Endothelial cell (in vitro differentiated cells): ENCODE measurements around the gene ZYX. TPM values are rescaled to one million over a fixed set of nuclear protein-coding genes. Genes with fewer than 3 reads are reported as not detected.
A peak's percentile ranks its signal among the peaks of the same experiment; 100 is the strongest.
"Not testable (repeated sequence)": the region's sequence is repeated elsewhere in the genome, so short reads cannot be mapped to it uniquely, and the experiment has no call there.

Source experiments
- DNase-seq: peaks from one replicate; pipeline ENCODE4 v3.0.0; 2021; ENCODE audit warnings: low spot score
- H3K27ac Mint-ChIP-seq: one replicate; pipeline ENCODE4 v1.8.0; 2021; ENCODE audit warnings: mixed read lengths, inconsistent platforms; ENCODE audit not compliant: unreplicated experiment
- H3K27me3 Mint-ChIP-seq: one replicate; pipeline ENCODE4 v1.8.0; 2021; ENCODE audit warnings: mild to moderate bottlenecking, moderate library complexity, mixed read lengths, inconsistent platforms; ENCODE audit not compliant: unreplicated experiment
- H3K36me3 Mint-ChIP-seq: one replicate; pipeline ENCODE4 v1.8.0; 2021; ENCODE audit warnings: mild to moderate bottlenecking, low read depth, mixed read lengths, inconsistent platforms; ENCODE audit not compliant: unreplicated experiment
- H3K4me1 Mint-ChIP-seq: one replicate; pipeline ENCODE4 v1.8.0; 2021; ENCODE audit warnings: mild to moderate bottlenecking, mixed read lengths, inconsistent platforms; ENCODE audit not compliant: unreplicated experiment
- H3K4me3 Mint-ChIP-seq: one replicate; pipeline ENCODE4 v1.8.0; 2021; ENCODE audit warnings: mild to moderate bottlenecking, mixed read lengths, inconsistent platforms; ENCODE audit not compliant: unreplicated experiment
- H3K9me3 Mint-ChIP-seq: one replicate; pipeline ENCODE4 v1.8.0; 2021; ENCODE audit warnings: mixed read lengths, inconsistent platforms; ENCODE audit not compliant: unreplicated experiment
- CTCF ChIP-seq: fragments of 200-600 bp; sonication (generic); IDR thresholded peaks from one replicate; pipeline ENCODE4 v1.5.0; 2021; ENCODE audit warnings: antibody characterized with exemption; ENCODE audit not compliant: unreplicated experiment
- total RNA-seq: library from RNA; stranded (reverse); fragmentation: NEBNext Ultra II Directional; extraction: Animal tissue kit (Norgen Biotek cat#: 25700); gene quantifications from one replicate; pipeline ENCODE4 v1.2.1, GENCODE V29; 2021; ENCODE audit not compliant: unreplicated experiment

ZYX gene
- total RNA-seq, 1 donor from 2014 or later, result 237 TPM

- no peaks in the 10 kb centered on the region for H3K9me3 Mint-ChIP-seq
- peak overlapping the region; percentile 51 for H3K4me3 Mint-ChIP-seq
- DNase-seq, result no peak
- H3K36me3 Mint-ChIP-seq, result peaks cover 8% of the 10 kb centered on the region
- peaks cover 13% of the 10 kb centered on the region for H3K27me3 Mint-ChIP-seq
- no peak overlapping the region for H3K27ac Mint-ChIP-seq
- no peak for TF ChIP-seq CTCF
- peaks cover 8% of the 10 kb centered on the region for H3K4me1 Mint-ChIP-seq
Observed at GRCh38 chr7:143397710-143398530, 16.8 kb downstream of the ZYX start.

- H3K4me1 Mint-ChIP-seq, result peaks cover 8% of the 10 kb centered on the region
- no peak for TF ChIP-seq CTCF
- H3K4me3 Mint-ChIP-seq, result no peak overlapping the region
- no peaks in the 10 kb centered on the region for H3K9me3 Mint-ChIP-seq
- no peak for DNase-seq
- H3K27me3 Mint-ChIP-seq, result peaks cover 12% of the 10 kb centered on the region
- peaks cover 8% of the 10 kb centered on the region for H3K36me3 Mint-ChIP-seq
- no peak overlapping the region for H3K27ac Mint-ChIP-seq
Observed at GRCh38 chr7:143398616-143399015, 17.5 kb downstream of the ZYX start.

GRCh38 chr7:143399151-143399550, 18.0 kb downstream of the ZYX start:
- TF ChIP-seq CTCF, result no peak
- no peak for DNase-seq
- H3K4me1 Mint-ChIP-seq, result peaks cover 8% of the 10 kb centered on the region
- no peak overlapping the region for H3K4me3 Mint-ChIP-seq
- H3K27me3 Mint-ChIP-seq, result peaks cover 8% of the 10 kb centered on the region
- no peak overlapping the region for H3K27ac Mint-ChIP-seq
- H3K9me3 Mint-ChIP-seq, result no peaks in the 10 kb centered on the region
- H3K36me3 Mint-ChIP-seq, result peaks cover 8% of the 10 kb centered on the region

- peaks cover 6% of the 10 kb centered on the region for H3K27me3 Mint-ChIP-seq
- H3K4me3 Mint-ChIP-seq, result no peak overlapping the region
- H3K4me1 Mint-ChIP-seq, result peaks cover 8% of the 10 kb centered on the region
- no peak overlapping the region for H3K27ac Mint-ChIP-seq
- no peak for TF ChIP-seq CTCF
- no peaks in the 10 kb centered on the region for H3K9me3 Mint-ChIP-seq
- DNase-seq, result no peak
- peaks cover 8% of the 10 kb centered on the region for H3K36me3 Mint-ChIP-seq
Observed at GRCh38 chr7:143399642-143400041, 18.5 kb downstream of the ZYX start.

- Mint-ChIP-seq H3K4me3 (no peak overlapping the region), H3K36me3 (peaks cover 8% of the 10 kb centered on the region), H3K27me3 (peaks cover 5% of the 10 kb centered on the region), H3K9me3 (no peaks in the 10 kb centered on the region), H3K4me1 (peaks cover 4% of the 10 kb centered on the region), H3K27ac (no peak overlapping the region)
- TF ChIP-seq CTCF, result no peak
- DNase-seq, result no peak
Observed at GRCh38 chr7:143401265-143401664, 20.1 kb downstream of the ZYX start.

- not testable (repeated sequence) for H3K4me1 Mint-ChIP-seq, H3K4me3 Mint-ChIP-seq, H3K36me3 Mint-ChIP-seq, H3K27me3 Mint-ChIP-seq, DNase-seq, H3K27ac Mint-ChIP-seq, H3K9me3 Mint-ChIP-seq
Observed at GRCh38 chr7:143402233-143402632, 21.1 kb downstream of the ZYX start.
